ENCODE data around the gene ZCCHC14.

GRCh38 chr16:87474017-87474416 is 18.8 kb downstream of the ZCCHC14 start:
- TF ChIP-seq CTCF (IDR thresholded peaks at IDR 0.05) = no peak
- no peak for TF ChIP-seq POLR2A (IDR thresholded peaks at IDR 0.05)
